Measurements from ENCODE around the gene ANKK1.

DNA sequence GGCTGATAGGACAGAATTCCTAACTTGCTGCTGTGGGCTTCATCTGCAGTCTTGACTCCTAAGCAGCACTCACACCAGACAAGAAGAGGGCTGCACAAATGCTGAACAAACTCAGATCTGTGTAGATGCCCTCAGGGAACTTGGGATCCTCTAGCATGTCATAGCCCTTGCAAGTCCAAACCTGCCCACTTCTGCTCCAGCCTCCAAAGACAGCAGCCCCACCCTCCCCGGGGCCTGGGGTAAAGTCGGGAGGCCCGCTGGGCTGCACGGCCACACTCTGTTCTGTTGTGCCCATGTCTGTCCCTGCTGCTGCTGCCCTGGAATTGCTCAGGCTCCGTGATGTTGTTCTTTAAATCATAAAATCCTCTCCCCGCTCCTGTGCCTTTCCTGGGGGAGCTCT lies 59.4 kb downstream of the ANKK1 start:
- TF ChIP-seq, protein P1, sequence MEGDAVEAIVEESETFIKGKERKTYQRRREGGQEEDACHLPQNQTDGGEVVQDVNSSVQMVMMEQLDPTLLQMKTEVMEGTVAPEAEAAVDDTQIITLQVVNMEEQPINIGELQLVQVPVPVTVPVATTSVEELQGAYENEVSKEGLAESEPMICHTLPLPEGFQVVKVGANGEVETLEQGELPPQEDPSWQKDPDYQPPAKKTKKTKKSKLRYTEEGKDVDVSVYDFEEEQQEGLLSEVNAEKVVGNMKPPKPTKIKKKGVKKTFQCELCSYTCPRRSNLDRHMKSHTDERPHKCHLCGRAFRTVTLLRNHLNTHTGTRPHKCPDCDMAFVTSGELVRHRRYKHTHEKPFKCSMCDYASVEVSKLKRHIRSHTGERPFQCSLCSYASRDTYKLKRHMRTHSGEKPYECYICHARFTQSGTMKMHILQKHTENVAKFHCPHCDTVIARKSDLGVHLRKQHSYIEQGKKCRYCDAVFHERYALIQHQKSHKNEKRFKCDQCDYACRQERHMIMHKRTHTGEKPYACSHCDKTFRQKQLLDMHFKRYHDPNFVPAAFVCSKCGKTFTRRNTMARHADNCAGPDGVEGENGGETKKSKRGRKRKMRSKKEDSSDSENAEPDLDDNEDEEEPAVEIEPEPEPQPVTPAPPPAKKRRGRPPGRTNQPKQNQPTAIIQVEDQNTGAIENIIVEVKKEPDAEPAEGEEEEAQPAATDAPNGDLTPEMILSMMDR (IDR thresholded peaks at IDR 0.05 in 4 of 5, conservative IDR thresholded peaks at IDR 0.05 in 1 of 5) = no peak
- TF ChIP-seq POLR2A (IDR thresholded peaks at IDR 0.05) = no peak

All from gastrocnemius medialis (tissue), 4 donors.